H9 (cell line): ENCODE measurements around the gene ZBP1. TPM values are rescaled to one million over a fixed set of nuclear protein-coding genes. Genes with fewer than 3 reads are reported as not detected.
"Not testable (repeated sequence)": the region's sequence is repeated elsewhere in the genome, so short reads cannot be mapped to it uniquely, and the experiment has no call there.

Experiments used
- DNase-seq: peaks from one replicate; pipeline ENCODE4 v3.0.0-alpha.2; 2017
- H2AFZ ChIP-seq: one replicate; pipeline ENCODE4 v1.6.1; 2013; ENCODE audit warnings: mild to moderate bottlenecking, low read length, control low read depth, moderate library complexity
- H2AK5ac ChIP-seq: 2 replicates; pipeline ENCODE4 v1.6.1; 2013; ENCODE audit warnings: low read length, control low read depth, mixed read lengths; ENCODE audit not compliant: insufficient read length
- H2BK120ac ChIP-seq: one replicate; pipeline ENCODE4 v1.6.1; 2013; ENCODE audit warnings: low read depth, mild to moderate bottlenecking, low read length, control low read depth, inconsistent platforms; ENCODE audit not compliant: poor library complexity, severe bottlenecking
- H2BK12ac ChIP-seq: 2 replicates; pipeline ENCODE4 v1.6.1; 2013; ENCODE audit warnings: low read length, control low read depth, mixed read lengths, low read depth; ENCODE audit not compliant: insufficient read length
- H2BK15ac ChIP-seq: 2 replicates; pipeline ENCODE4 v1.6.1; 2013; ENCODE audit warnings: low read depth, low read length, control low read depth
- H2BK20ac ChIP-seq: one replicate; pipeline ENCODE4 v1.6.1; 2013; ENCODE audit warnings: low read depth, mild to moderate bottlenecking, low read length, control low read depth, inconsistent platforms; ENCODE audit not compliant: poor library complexity, severe bottlenecking
- H2BK5ac ChIP-seq: 2 replicates; pipeline ENCODE4 v1.6.1; 2013; ENCODE audit warnings: low read length, control low read depth, mixed read lengths; ENCODE audit not compliant: insufficient read length
- H3K14ac ChIP-seq: 2 replicates; pipeline ENCODE4 v1.6.1; 2013; ENCODE audit warnings: low read length, control low read depth; ENCODE audit not compliant: insufficient read depth
- H3K18ac ChIP-seq: 2 replicates; pipeline ENCODE4 v1.6.1; 2013; ENCODE audit warnings: low read depth, mild to moderate bottlenecking, mixed read lengths, low read length, control low read depth; ENCODE audit not compliant: insufficient read length
- H3K23ac ChIP-seq: 2 replicates; pipeline ENCODE4 v1.6.1; 2013; ENCODE audit warnings: low read length, control low read depth, mixed read lengths, low read depth; ENCODE audit not compliant: insufficient read length
- H3K23me2 ChIP-seq: 2 replicates; pipeline ENCODE4 v1.6.1; 2013; ENCODE audit warnings: low read depth, mild to moderate bottlenecking, mixed read lengths, low read length, control low read depth; ENCODE audit not compliant: insufficient read length, poor library complexity, severe bottlenecking
- H3K27ac ChIP-seq: 2 replicates; pipeline ENCODE4 v1.5.1; 2013; ENCODE audit warnings: low read length, control low read depth, mixed read lengths, low read depth; ENCODE audit not compliant: insufficient read length
- H3K27me3 ChIP-seq: 2 replicates; pipeline ENCODE4 v1.6.1; 2013; ENCODE audit warnings: low read length, control low read depth, inconsistent platforms; ENCODE audit not compliant: insufficient read depth
- H3K4ac ChIP-seq: 2 replicates; pipeline ENCODE4 v1.6.1; 2013; ENCODE audit warnings: low read depth, mild to moderate bottlenecking, control low read depth, inconsistent platforms, low read length, moderate library complexity
- H3K4me1 ChIP-seq: 2 replicates; pipeline ENCODE4 v1.6.1; 2013; ENCODE audit warnings: low read length, control low read depth, inconsistent platforms; ENCODE audit not compliant: insufficient read depth
- H3K4me2 ChIP-seq: 2 replicates; pipeline ENCODE4 v1.6.1; 2013; ENCODE audit warnings: low read length, control low read depth, mixed read lengths; ENCODE audit not compliant: insufficient read length, insufficient read depth
- H3K56ac ChIP-seq: 2 replicates; pipeline ENCODE4 v1.6.1; 2013; ENCODE audit warnings: low read depth, mild to moderate bottlenecking, mixed read lengths, low read length, control low read depth; ENCODE audit not compliant: insufficient read length
- H3K79me1 ChIP-seq: 2 replicates; pipeline ENCODE4 v1.6.1; 2013; ENCODE audit warnings: low read depth, mild to moderate bottlenecking, moderate library complexity, low read length, control low read depth, inconsistent platforms; ENCODE audit not compliant: insufficient read depth, poor library complexity, severe bottlenecking
- H3K79me2 ChIP-seq: 2 replicates; pipeline ENCODE4 v1.6.1; 2013; ENCODE audit warnings: low read length, control low read depth, inconsistent platforms; ENCODE audit not compliant: insufficient read depth
- H3K9ac ChIP-seq: 2 replicates; pipeline ENCODE4 v1.6.1; 2013; ENCODE audit warnings: low read length, control low read depth, mixed read lengths; ENCODE audit not compliant: insufficient read length; ENCODE audit errors: extremely low read depth
- H3K9me3 ChIP-seq: one replicate; pipeline ENCODE4 v1.6.1; 2013; ENCODE audit warnings: low read depth, low read length, inconsistent platforms; ENCODE audit not compliant: control insufficient read depth
- H3T11ph ChIP-seq: one replicate; pipeline ENCODE4 v1.6.1; 2013; ENCODE audit warnings: mild to moderate bottlenecking, low read length, control low read depth, inconsistent platforms
- H4K20me1 ChIP-seq: one replicate; pipeline ENCODE4 v1.6.1; 2013; ENCODE audit not compliant: control insufficient read depth, insufficient read length, insufficient read depth
- H4K5ac ChIP-seq: 2 replicates; pipeline ENCODE4 v1.6.1; 2013; ENCODE audit warnings: low read depth, mild to moderate bottlenecking, mixed read lengths, low read length, control low read depth; ENCODE audit not compliant: insufficient read length
- H4K8ac ChIP-seq: replicated peaks from 2 replicates; pipeline ENCODE4 v1.6.1; 2013; ENCODE audit warnings: low read length, control low read depth, mixed read lengths, low read depth; ENCODE audit not compliant: insufficient read length
- H4K91ac ChIP-seq: 2 replicates; pipeline ENCODE4 v1.6.1; 2013; ENCODE audit warnings: low read depth, mild to moderate bottlenecking, moderate library complexity, mixed read lengths, low read length, control low read depth; ENCODE audit not compliant: insufficient read length
- H3K27ac Mint-ChIP-seq, 3 experiments: 2 replicates in 2 of 3; 3 replicates in 1 of 3; pipeline ENCODE4 v1.8.0; 2020 to 2021; ENCODE audit warnings: mixed read lengths in 3 of 3, mild to moderate bottlenecking in 1 of 3, moderate library complexity in 1 of 3
- H3K27me3 Mint-ChIP-seq: 2 replicates; pipeline ENCODE4 v1.8.0; 2021; ENCODE audit warnings: low read depth, mild to moderate bottlenecking, moderate library complexity, mixed read lengths
- H3K36me3 Mint-ChIP-seq, 3 experiments: 2 replicates in 2 of 3; 3 replicates in 1 of 3; pipeline ENCODE4 v1.8.0; 2020 to 2021; ENCODE audit warnings: low read depth in 3 of 3, mixed read lengths in 3 of 3; ENCODE audit not compliant: insufficient read depth in 1 of 3
- H3K4me1 Mint-ChIP-seq, 2 experiments: 2 replicates each; pipeline ENCODE4 v1.8.0; 2020; ENCODE audit warnings: mixed read lengths in 2 of 2
- H3K4me3 Mint-ChIP-seq, 2 experiments: 2 replicates in 1 of 2; 3 replicates in 1 of 2; pipeline ENCODE4 v1.8.0; 2020 to 2021; ENCODE audit warnings: mild to moderate bottlenecking in 2 of 2, mixed read lengths in 2 of 2, moderate library complexity in 1 of 2
- H3K9me3 Mint-ChIP-seq, 2 experiments: 2 replicates in 1 of 2; 3 replicates in 1 of 2; pipeline ENCODE4 v1.8.0; 2020; ENCODE audit warnings: mild to moderate bottlenecking in 2 of 2, mixed read lengths in 2 of 2, moderate library complexity in 1 of 2
- CTCF ChIP-seq: fragments of 200-600 bp; sonication (generic); conservative IDR thresholded peaks from 3 replicates; pipeline ENCODE4 v1.8.0; 2021; ENCODE audit warnings: antibody characterized with exemption, mild to moderate bottlenecking
- WGBS: extraction: QIAGEN DNeasy Blood & Tissue Kit; methylation state at CpG from one replicate; pipeline ENCODE4 v1.1.7; 2013; ENCODE audit warnings: missing lambda C conversion rate, low lambda C conversion rate, mixed read lengths; ENCODE audit not compliant: insufficient read length; ENCODE audit errors: extremely low coverage; 5-methylcytosine and 5-hydroxymethylcytosine counted together
- total RNA-seq: library from RNA; stranded (reverse); gene quantifications from 2 replicates; pipeline ENCODE4 v1.2.1, GENCODE V29; 2021

The ZBP1 gene
- total RNA-seq, 1 experiment from 2014 or later: not detected

DNA sequence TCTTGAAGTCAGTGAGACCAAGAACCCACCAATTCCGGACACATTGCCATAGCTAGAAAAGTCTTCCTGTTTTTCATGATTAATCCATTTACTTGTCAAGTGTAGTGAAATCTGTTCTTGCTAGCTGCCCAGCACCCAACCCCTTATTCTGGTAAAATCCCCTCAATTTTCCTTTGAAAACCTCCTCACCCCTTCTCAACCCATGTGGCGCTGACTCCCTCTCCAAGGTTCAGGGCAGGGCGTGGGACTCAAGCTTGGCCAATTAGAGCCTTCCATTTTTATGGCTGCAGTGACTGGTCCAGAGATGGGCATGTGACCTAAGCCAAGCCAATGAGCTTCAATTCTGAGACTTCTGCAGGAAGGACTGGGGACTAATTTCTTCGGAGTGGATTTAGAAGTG is 9.8 kb upstream of the ZBP1 start:
- H3K9me3 ChIP-seq: no peaks in the 10 kb centered on the region
- no peak for TF ChIP-seq CTCF

GRCh38 chr20:57629491-57629901 is 9.3 kb upstream of the ZBP1 start:
- H2BK20ac ChIP-seq, DNase-seq, H2AFZ ChIP-seq: not testable (repeated sequence)

More for the DNA sequence above, 9.8 kb upstream of the ZBP1 start:
- Histone ChIP-seq H3K9ac (no peak overlapping the region), H2AFZ (no peak overlapping the region), H2BK15ac (no peak overlapping the region), H3K79me1 (no peaks in the 10 kb centered on the region), H3T11ph (no peak overlapping the region), H4K91ac (no peak overlapping the region), H3K18ac (no peak overlapping the region), H2BK12ac (no peak overlapping the region), H3K4me2 (no peak overlapping the region), H4K8ac (no peak overlapping the region), H2BK5ac (no peak overlapping the region), H2AK5ac (no peak overlapping the region), H3K23ac (no peak overlapping the region), H4K20me1 (no peaks in the 10 kb centered on the region), H3K27ac (no peak overlapping the region), H3K4me1 (no peaks in the 10 kb centered on the region), H3K27me3 (no peaks in the 10 kb centered on the region), H3K4ac (no peak overlapping the region), H2BK20ac (no peak overlapping the region), H3K14ac (no peak overlapping the region), H4K5ac (no peak overlapping the region), H3K56ac (no peak overlapping the region), H3K79me2 (no peaks in the 10 kb centered on the region), H3K23me2 (no peaks in the 10 kb centered on the region), H2BK120ac (no peak overlapping the region)
- Mint-ChIP-seq H3K27ac (no peak overlapping the region), H3K36me3 (peaks cover 0 to 6% (median 0%) of the 10 kb centered on the region in 3 experiments; a peak in 2 of 7 replicates), H3K9me3 (peaks cover 5 to 7% of the 10 kb centered on the region in 2 experiments; a peak in 3 of 5 replicates), H3K4me1 (peaks cover 6 to 7% of the 10 kb centered on the region in 2 experiments), H3K27me3 (peaks cover 12% of the 10 kb centered on the region), H3K4me3 (no peak overlapping the region)
- no CpG with 5 or more reads among the region's 4 CpGs for WGBS
- no peak for DNase-seq

More at GRCh38 chr20:57629491-57629901, 9.3 kb upstream of the ZBP1 start:
- H3K4me1 ChIP-seq, H3K23ac ChIP-seq, H3K27ac Mint-ChIP-seq, H3K9ac ChIP-seq, H3K4me3 Mint-ChIP-seq, H4K20me1 ChIP-seq, H3K79me1 ChIP-seq, H2BK120ac ChIP-seq, H3K4me2 ChIP-seq, H3K14ac ChIP-seq, H4K8ac ChIP-seq, H3K27ac ChIP-seq, H3K27me3 ChIP-seq, H3K79me2 ChIP-seq, H2BK15ac ChIP-seq, H4K5ac ChIP-seq, H2BK12ac ChIP-seq, H3K4ac ChIP-seq, H3T11ph ChIP-seq, H3K36me3 Mint-ChIP-seq, H2AK5ac ChIP-seq, H3K56ac ChIP-seq, H3K23me2 ChIP-seq, H3K4me1 Mint-ChIP-seq, H3K9me3 Mint-ChIP-seq, H3K9me3 ChIP-seq, H3K18ac ChIP-seq, H2BK5ac ChIP-seq, H4K91ac ChIP-seq: not testable (repeated sequence)
- no CpG with 5 or more reads among the region's 9 CpGs for WGBS
- peaks cover 10% of the 10 kb centered on the region for H3K27me3 Mint-ChIP-seq
